Colon (tissue), 2 donors: ENCODE results near the gene ID4.
"Not testable (repeated sequence)": the region's sequence is repeated elsewhere in the genome, so short reads cannot be mapped to it uniquely, and the experiment has no call there.

Source experiments
- FAIRE-seq: peaks from 2 replicates; lab custom pipeline; 2012; peaks lifted over from hg19 to GRCh38; lab: Jason Lieb, UNC
- donor health status: control.
- donor health status: control.

Gene ID4

DNA sequence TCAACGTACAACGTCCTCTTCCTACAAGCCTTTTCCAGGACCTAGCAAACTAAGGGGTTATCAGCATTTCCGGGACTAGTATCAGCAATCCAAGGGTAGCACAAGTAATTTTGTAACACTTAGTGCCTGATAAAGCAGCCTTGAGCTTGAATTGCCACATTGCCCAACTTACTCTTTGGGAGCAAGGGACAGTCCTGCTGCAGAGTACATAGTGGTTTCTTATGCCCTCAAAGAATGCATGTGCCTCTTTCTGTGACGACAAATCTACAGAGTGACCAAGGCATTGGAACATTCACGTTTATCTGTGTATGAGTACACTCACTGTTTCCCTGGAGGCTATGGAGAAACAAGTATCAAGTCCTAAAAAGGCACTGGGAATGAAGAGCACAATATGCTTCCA is 3.2 kb upstream of the ID4 start:
- FAIRE-seq: no peak

- FAIRE-seq: no peak
Observed at GRCh38 chr6:19834858-19835257, 2.3 kb upstream of the ID4 start.

- FAIRE-seq: no peak
Observed at GRCh38 chr6:19835605-19836004, 1.6 kb upstream of the ID4 start.

DNA sequence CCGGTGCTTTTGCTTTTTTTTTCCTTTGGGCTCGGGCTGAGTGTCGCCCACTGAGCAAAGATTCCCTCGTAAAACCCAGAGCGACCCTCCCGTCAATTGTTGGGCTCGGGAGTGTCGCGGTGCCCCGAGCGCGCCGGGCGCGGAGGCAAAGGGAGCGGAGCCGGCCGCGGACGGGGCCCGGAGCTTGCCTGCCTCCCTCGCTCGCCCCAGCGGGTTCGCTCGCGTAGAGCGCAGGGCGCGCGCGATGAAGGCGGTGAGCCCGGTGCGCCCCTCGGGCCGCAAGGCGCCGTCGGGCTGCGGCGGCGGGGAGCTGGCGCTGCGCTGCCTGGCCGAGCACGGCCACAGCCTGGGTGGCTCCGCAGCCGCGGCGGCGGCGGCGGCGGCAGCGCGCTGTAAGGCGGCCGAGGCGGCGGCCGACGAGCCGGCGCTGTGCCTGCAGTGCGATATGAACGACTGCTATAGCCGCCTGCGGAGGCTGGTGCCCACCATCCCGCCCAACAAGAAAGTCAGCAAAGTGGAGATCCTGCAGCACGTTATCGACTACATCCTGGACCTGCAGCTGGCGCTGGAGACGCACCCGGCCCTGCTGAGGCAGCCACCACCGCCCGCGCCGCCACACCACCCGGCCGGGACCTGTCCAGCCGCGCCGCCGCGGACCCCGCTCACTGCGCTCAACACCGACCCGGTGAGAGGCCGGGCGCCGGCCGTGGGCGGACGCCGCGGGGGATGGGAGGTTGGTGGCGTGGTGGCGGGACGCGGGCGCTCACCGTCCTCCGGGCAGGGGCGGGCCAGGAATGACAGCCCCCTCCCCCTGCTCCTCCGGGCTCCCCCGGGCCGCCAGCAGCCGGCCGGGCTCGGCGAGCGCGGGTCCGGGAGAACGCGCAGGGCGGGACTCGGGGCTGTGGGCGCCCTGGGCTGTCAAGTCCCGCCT is 606 bp downstream of the ID4 start:
- FAIRE-seq: no peak

DNA sequence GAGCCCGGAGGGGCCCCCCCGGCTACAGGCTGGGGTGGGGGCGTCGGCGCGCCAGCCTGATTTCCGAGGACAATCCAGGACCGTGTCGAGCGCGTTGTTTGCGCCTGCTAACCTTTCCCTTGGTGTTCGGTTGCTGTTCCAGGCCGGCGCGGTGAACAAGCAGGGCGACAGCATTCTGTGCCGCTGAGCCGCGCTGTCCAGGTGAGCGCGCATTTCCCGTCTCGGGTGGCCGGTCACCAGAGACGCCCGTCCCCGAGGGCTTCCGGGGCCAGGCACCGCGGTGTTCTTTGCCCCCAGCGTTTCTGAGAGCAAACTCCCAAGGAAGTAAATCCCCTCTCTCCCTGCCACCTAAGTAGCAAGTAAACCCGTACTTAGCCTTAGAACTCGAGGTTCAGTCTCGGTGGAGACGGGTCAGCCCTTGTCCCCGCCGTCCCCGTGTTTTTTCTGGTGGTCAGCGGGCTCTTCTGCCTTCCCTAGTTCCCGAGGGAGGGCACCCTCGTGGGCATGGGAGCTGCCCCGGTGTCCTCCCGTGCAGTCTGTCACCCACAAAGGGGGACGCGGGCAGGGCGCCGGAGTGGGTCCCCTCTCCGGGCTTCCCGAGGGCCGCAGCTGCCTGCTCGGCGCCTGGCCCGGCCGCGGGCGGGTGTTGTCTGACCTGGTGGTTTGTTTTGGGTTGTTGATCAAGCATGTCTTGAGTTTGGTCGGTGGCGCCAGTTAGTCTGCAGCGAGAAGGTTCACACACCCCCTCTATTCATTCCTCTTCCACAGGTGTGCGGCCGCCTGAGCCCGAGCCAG is 1.5 kb downstream of the ID4 start:
- no peak for FAIRE-seq

GRCh38 chr6:19839237-19839546 is 2.0 kb downstream of the ID4 start:
- FAIRE-seq: no peak

- no peak for FAIRE-seq
Observed at GRCh38 chr6:19839788-19840187, 2.6 kb downstream of the ID4 start.

GRCh38 chr6:19841181-19841580 is 4.0 kb downstream of the ID4 start:
- no peak for FAIRE-seq

- no peak for FAIRE-seq
Observed at GRCh38 chr6:19842030-19842615, 5.0 kb downstream of the ID4 start.

DNA sequence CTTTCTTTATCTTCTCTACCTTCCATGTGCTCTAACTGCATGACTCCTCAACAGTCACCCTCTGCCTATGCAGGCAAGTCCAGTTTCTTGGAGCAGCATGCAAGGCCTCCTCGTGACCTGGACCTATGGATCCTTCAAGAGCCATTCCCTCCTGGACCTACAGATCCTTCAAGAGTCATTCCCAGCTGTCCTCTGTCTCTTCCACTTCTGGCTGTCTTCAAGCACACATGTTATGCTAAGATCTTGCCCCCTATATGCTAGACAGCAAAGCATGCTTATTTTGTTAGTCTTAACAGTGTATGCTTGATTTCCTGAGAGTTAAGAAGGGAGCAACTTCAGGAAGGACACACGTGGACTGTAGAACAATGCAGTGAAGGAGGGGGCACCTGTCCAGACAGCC is 7.5 kb downstream of the ID4 start:
- no peak for FAIRE-seq

- FAIRE-seq: no peak
Observed at GRCh38 chr6:19845266-19846041, 8.3 kb downstream of the ID4 start.

DNA sequence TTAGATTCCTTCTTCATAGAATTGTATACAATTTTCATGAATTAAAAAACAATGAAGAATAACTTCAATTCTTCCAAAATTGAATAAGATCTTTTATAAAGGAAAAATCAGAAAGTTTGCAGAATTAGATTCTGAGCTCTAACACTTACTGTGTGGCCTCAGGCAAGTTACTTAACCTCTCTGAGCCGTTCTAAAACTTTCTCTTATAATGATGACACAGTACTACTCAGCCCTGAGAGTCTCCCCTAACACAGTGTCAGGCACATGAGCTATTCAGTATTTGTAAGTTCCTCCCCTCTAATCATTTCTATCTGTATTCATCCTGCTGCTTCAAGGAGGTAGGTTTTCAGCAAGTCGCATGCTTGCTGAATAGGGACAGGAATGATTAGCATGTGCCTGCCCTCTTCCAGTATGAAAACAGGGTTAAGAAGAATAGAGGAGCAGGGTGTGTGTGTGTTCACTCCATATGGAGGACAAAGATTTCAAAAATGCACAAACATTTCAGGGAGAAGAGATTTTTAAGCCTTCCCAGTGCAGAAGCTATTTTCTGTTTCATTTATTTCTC is 11.4 kb downstream of the ID4 start:
- no peak for FAIRE-seq

GRCh38 chr6:19849196-19849595 is 12.0 kb downstream of the ID4 start:
- FAIRE-seq: no peak

- no peak for FAIRE-seq
Observed at GRCh38 chr6:19849755-19850154, 12.6 kb downstream of the ID4 start.

DNA sequence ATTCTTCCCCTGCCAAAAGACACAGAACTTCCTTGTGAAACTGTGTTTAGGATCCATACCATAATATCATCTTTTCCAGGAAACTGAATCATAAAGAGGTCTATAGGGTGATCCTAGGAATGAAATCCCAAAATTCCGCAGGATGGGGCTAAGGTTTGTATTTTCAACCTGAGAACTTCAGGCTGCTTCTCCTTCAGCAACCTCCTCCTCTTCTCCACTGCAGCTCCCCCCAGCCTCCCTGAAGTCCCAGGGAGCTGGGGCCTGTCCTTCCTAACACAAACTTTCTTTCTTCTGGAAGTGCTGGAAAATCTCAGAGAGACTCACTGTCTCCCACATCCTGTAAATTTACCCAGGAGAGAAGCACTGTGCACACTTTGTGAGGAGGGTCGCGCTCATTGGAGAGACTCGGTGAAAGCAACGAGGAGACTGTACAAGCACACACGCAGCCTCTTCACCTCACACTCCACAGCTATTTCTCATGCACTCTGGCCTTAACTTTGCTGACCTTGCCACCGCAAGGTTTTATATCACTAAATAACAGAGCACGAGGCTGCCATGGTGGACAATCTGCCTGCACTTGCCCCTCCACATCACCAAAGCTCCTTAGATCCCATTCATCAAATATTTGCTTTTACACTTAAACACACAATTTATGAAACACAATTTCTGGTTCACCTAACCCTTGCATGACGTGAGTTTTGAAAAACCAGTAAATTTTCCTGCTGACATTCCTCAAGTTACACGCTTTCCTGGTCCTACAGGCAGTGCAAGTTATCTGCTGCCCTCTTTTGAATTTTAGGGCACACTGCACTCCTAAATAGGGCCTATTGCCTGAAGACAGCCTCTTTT is 14.3 kb downstream of the ID4 start:
- FAIRE-seq: no peak

GRCh38 chr6:19852090-19852457 is 14.9 kb downstream of the ID4 start:
- FAIRE-seq: no peak

DNA sequence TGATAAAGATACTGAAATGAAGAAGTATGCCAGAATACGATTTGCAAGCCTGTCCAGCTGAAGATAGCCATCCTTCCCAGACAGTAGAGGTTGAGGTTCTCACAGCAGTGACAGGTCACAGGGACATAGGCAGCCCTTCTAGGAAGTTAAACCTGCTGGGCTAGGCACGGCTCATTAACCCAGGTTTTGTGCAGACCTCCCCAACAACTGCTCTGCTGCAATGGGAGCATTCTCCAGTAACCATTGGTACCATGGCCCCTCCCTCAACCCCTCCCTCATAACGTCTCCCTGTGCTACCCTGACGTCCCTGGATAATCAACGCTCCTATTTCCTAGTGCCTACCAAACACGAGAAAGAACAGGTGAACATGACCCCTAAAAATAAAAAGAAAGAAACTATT is 15.8 kb downstream of the ID4 start:
- FAIRE-seq: no peak

- FAIRE-seq: not testable (repeated sequence)
Observed at GRCh38 chr6:19854421-19855015, 17.3 kb downstream of the ID4 start.

GRCh38 chr6:19855536-19855935 is 18.4 kb downstream of the ID4 start:
- no peak for FAIRE-seq

DNA sequence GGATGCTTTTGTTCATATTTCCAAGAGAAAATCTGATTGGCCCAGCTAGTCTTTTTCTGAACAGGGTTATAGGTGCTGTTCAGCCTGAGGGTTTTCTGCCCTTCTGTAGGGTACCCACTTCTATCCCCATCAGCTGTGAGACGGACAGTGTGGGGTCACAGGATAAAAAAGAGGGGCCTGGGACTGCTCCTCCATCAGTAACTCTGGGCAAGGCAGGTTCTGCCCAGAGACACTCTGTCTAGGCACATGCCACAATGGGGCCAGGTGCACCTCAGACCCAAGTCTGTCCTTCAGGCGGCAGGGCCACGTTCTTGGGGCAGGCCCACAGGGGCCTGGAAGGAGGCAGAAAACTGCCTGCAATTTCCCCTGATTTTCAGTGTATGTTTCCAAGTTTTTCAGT is 20.0 kb downstream of the ID4 start:
- no peak for FAIRE-seq

- no peak for FAIRE-seq
Observed at GRCh38 chr6:19857703-19858102, 20.5 kb downstream of the ID4 start.
